SK-N-SH (cell line): Measurements from ENCODE around the gene SH3BP5L. TPM values are rescaled to one million over a fixed set of nuclear protein-coding genes. Genes with fewer than 3 reads are reported as not detected.

Source experiments
- CTCF ChIA-PET: fragments of 300-600, 350-600 bp; formaldehyde crosslinking; extraction: SDS; loops from one replicate; lab custom pipeline; 2021; lab: Yijun Ruan, JAX
- POLR2A ChIA-PET: fragments of 350-600 bp; sonication (Branson Sonifier 250); formaldehyde crosslinking; extraction: SDS; loops from one replicate; lab custom pipeline; 2020; ENCODE audit warnings: antibody characterized with exemption, inconsistent platforms; lab: Yijun Ruan, JAX
- DNase-seq: peaks from one replicate; pipeline ENCODE4 v3.0.0; 2012
- H2AFZ ChIP-seq: fragments of 200-600 bp; sonication (generic); 2 replicates; pipeline ENCODE4 v1.8.1; 2016; ENCODE audit warnings: antibody characterized with exemption, mild to moderate bottlenecking, low read depth
- H3F3A ChIP-seq: fragments of 200-600 bp; sonication (generic); replicated peaks from 2 replicates; pipeline ENCODE3; 2016; ENCODE audit warnings: antibody characterized with exemption, mild to moderate bottlenecking; ENCODE audit not compliant: insufficient read depth
- H3K27ac ChIP-seq, 2 experiments: fragments of 200-500 bp in 1 of 2; fragments of 200-600 bp in 1 of 2; sonication (Bioruptor generic) in 1 of 2; sonication (generic), shearing (Covaris generic) in 1 of 2; 2 replicates each; pipeline versions ENCODE4 v1.5.1 to v1.6.1; 2014 to 2016; ENCODE audit warnings: low read depth in 2 of 2, inconsistent platforms in 1 of 2, low read length in 1 of 2, mild to moderate bottlenecking in 1 of 2, mixed read lengths in 1 of 2
- H3K27me3 ChIP-seq: fragments of 200-600 bp; sonication (generic), shearing (Covaris generic); 2 replicates; pipeline ENCODE4 v1.6.1; 2016; ENCODE audit warnings: mixed run types; ENCODE audit not compliant: insufficient read depth
- H3K36me3 ChIP-seq, 2 experiments: fragments of 200-500 bp in 1 of 2; fragments of 200-600 bp in 1 of 2; sonication (Bioruptor generic) in 1 of 2; sonication (generic) in 1 of 2; replicated peaks in 1 of 2; 2 replicates each; pipeline versions ENCODE3 to v1.5.1; 2014 to 2016; ENCODE audit warnings: low read length in 1 of 2, mild to moderate bottlenecking in 1 of 2; ENCODE audit not compliant: insufficient read depth in 2 of 2, control insufficient read depth in 1 of 2
- H3K4me1 ChIP-seq, 2 experiments: fragments of 200-500 bp in 1 of 2; fragments of 200-600 bp in 1 of 2; sonication (Bioruptor generic) in 1 of 2; sonication (generic), shearing (Covaris generic) in 1 of 2; 2 replicates each; pipeline versions ENCODE4 v1.5.1 to v1.6.1; 2014 to 2016; ENCODE audit warnings: low read depth in 1 of 2, low read length in 1 of 2, mixed run types in 1 of 2; ENCODE audit not compliant: insufficient read depth in 2 of 2, control insufficient read depth in 1 of 2
- H3K4me2 ChIP-seq: fragments of 200-600 bp; sonication (generic), shearing (Covaris generic); 2 replicates; pipeline ENCODE4 v1.6.1; 2017; ENCODE audit warnings: mixed run types
- H3K4me3 ChIP-seq, 2 experiments: fragments of 200-500 bp in 1 of 2; fragments of 200-600 bp in 1 of 2; sonication (Bioruptor generic) in 1 of 2; sonication (generic), shearing (Covaris generic) in 1 of 2; 2 replicates each; pipeline versions ENCODE4 v1.5.1 to v1.8.1; 2014 to 2016; ENCODE audit warnings: low read depth in 2 of 2, inconsistent platforms in 1 of 2, low read length in 1 of 2, mild to moderate bottlenecking in 1 of 2, mixed read lengths in 1 of 2, moderate library complexity in 1 of 2
- H3K79me2 ChIP-seq: fragments of 200-600 bp; sonication (generic); 2 replicates; pipeline ENCODE4 v1.8.1; 2017; ENCODE audit warnings: mild to moderate bottlenecking; ENCODE audit not compliant: insufficient read depth
- H3K9ac ChIP-seq: fragments of 200-600 bp; sonication (generic); 2 replicates; pipeline ENCODE4 v1.6.1; 2017; ENCODE audit warnings: mixed run types
- H3K9me2 ChIP-seq: fragments of 200-600 bp; sonication (generic); 2 replicates; pipeline ENCODE4 v1.6.1; 2017; ENCODE audit warnings: mixed run types
- H3K9me3 ChIP-seq: fragments of 200-600 bp; sonication (generic); 2 replicates; pipeline ENCODE4 v1.6.1; 2017; ENCODE audit warnings: mixed run types, mild to moderate bottlenecking, moderate library complexity
- H4K20me1 ChIP-seq: fragments of 200-600 bp; sonication (generic); 2 replicates; pipeline ENCODE4 v1.6.1; 2017; ENCODE audit warnings: mild to moderate bottlenecking, mixed run types; ENCODE audit not compliant: insufficient read depth
- CHD2 ChIP-seq: fragments of 150-350 bp; IDR thresholded peaks from 2 replicates; pipeline ENCODE4 v1.6.1; 2018; ENCODE audit warnings: low read length; ENCODE audit not compliant: partially characterized antibody
- ELF1 ChIP-seq: IDR thresholded peaks from 2 replicates; pipeline ENCODE4 v1.4.0; 2012
- EZH2phosphoT487 ChIP-seq: fragments of 200-600 bp; sonication (generic); IDR thresholded peaks from 2 replicates; pipeline ENCODE4 v1.6.1; 2017; ENCODE audit warnings: low read depth, mixed run types, mild to moderate bottlenecking, antibody characterized with exemption, moderate library complexity, borderline replicate concordance
- FOXJ3 ChIP-seq: sonication (generic); formaldehyde crosslinking; IDR thresholded peaks from 2 replicates; pipeline ENCODE4 v1.5.1; 2020; ENCODE audit warnings: mild to moderate bottlenecking, missing genetic modification reagents
- GABPA ChIP-seq: IDR thresholded peaks from 2 replicates; pipeline ENCODE4 v1.4.0; 2012; ENCODE audit warnings: low read depth, mild to moderate bottlenecking
- GATA2 ChIP-seq: sonication (generic); formaldehyde crosslinking; IDR thresholded peaks from 2 replicates; pipeline ENCODE4 v1.5.0; 2020; ENCODE audit warnings: mild to moderate bottlenecking, missing genetic modification reagents
- JUND ChIP-seq: IDR thresholded peaks from 2 replicates; pipeline ENCODE4 v1.4.0; 2012
- MEF2A ChIP-seq: IDR thresholded peaks from 2 replicates; pipeline ENCODE4 v1.4.0; 2012; ENCODE audit warnings: low read depth, borderline replicate concordance
- MXI1 ChIP-seq: IDR thresholded peaks from 2 replicates; pipeline ENCODE4 v1.6.1; 2012; ENCODE audit warnings: mild to moderate bottlenecking, low read depth, low read length, improper control_type of control experiment
- NFIC ChIP-seq: IDR thresholded peaks from 2 replicates; pipeline ENCODE4 v1.4.0; 2012; ENCODE audit warnings: borderline replicate concordance
- POLR2AphosphoS5 ChIP-seq: IDR thresholded peaks from 2 replicates; pipeline ENCODE4 v1.6.1; 2012; ENCODE audit warnings: low read depth, low read length
- RAD21 ChIP-seq: IDR thresholded peaks from 2 replicates; pipeline ENCODE4 v1.6.1; 2012; ENCODE audit warnings: mild to moderate bottlenecking, low read length
- RFX5 ChIP-seq: IDR thresholded peaks from 2 replicates; pipeline ENCODE4 v1.6.1; 2012; ENCODE audit warnings: mild to moderate bottlenecking, improper control_type of control experiment, low read length
- SIN3A ChIP-seq: IDR thresholded peaks from 2 replicates; pipeline ENCODE4 v1.6.1; 2012; ENCODE audit warnings: low read depth, mild to moderate bottlenecking, low read length, moderate library complexity, borderline replicate concordance
- TAF1 ChIP-seq: IDR thresholded peaks from 2 replicates; pipeline ENCODE4 v1.6.1; 2012; ENCODE audit warnings: low read depth, mild to moderate bottlenecking, low read length, moderate library complexity, borderline replicate concordance
- WGBS: methylation state at CpG from one replicate; pipeline ENCODE4 v1.1.6; 2017; ENCODE audit warnings: low lambda C conversion rate; 5-methylcytosine and 5-hydroxymethylcytosine counted together
- polyA plus RNA-seq, 3 experiments: library from polyadenylated mRNA; depleted of rRNA; stranded (reverse); fragments of >200 nt; gene quantifications; 2 replicates each; pipeline ENCODE4 v1.2.3, GENCODE V29; 2012
- TF ChIP-seq, protein P1 (sequence below): IDR thresholded peaks from 2 replicates; pipeline ENCODE4 v1.4.0; 2012; ENCODE audit warnings: low read depth
- TF ChIP-seq, protein P2 (sequence below): IDR thresholded peaks from 2 replicates; pipeline ENCODE4 v1.4.0; 2012; ENCODE audit warnings: low read depth, borderline replicate concordance
- TF ChIP-seq, protein P3 (sequence below): fragments of 150-350 bp; IDR thresholded peaks from 2 replicates; pipeline ENCODE4 v1.6.1; 2017; ENCODE audit warnings: antibody characterized with exemption, low read length, low read depth, borderline replicate concordance

Gene SH3BP5L
- polyA plus RNA-seq, 1 of the 3 experiments (the other 2 are of a cell fraction), result 32.1 TPM

DNA sequence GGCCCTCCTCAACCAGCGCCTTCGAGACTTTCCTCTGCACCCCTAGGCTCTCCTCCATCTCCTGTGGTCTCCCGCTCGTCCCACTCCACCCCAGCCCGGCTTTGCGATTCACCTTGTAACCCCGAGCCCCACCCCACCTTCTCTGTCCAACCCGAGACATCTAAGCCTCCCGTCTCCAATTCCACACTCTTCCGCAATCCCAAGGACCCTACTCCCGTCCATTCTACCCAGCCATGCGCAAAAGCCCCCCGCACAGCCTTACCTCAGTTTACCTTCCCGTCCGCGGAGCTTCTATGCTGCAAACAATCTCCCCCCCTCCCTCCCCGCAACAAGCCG is 174 bp downstream of the SH3BP5L start:
- peak overlapping the region; percentile 82 for H3K9ac ChIP-seq
- H3K9me2 ChIP-seq, result no peaks in the 10 kb centered on the region
- no peaks in the 10 kb centered on the region for H3K9me3 ChIP-seq
- TF ChIP-seq, protein P1, sequence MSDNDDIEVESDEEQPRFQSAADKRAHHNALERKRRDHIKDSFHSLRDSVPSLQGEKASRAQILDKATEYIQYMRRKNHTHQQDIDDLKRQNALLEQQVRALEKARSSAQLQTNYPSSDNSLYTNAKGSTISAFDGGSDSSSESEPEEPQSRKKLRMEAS, result no peak
- TF ChIP-seq GABPA (no peak), POLR2AphosphoS5 (peak; percentile 42; the same call in 1 of the 2 replicates), JUND (no peak), TAF1 (0 out of 2 replicates have a peak, but pooled peaks have one; percentile 39), MXI1 (peak; percentile 56; the same call in 1 of the 2 replicates), EZH2phosphoT487 (no peak)
- TF ChIP-seq, protein P2, sequence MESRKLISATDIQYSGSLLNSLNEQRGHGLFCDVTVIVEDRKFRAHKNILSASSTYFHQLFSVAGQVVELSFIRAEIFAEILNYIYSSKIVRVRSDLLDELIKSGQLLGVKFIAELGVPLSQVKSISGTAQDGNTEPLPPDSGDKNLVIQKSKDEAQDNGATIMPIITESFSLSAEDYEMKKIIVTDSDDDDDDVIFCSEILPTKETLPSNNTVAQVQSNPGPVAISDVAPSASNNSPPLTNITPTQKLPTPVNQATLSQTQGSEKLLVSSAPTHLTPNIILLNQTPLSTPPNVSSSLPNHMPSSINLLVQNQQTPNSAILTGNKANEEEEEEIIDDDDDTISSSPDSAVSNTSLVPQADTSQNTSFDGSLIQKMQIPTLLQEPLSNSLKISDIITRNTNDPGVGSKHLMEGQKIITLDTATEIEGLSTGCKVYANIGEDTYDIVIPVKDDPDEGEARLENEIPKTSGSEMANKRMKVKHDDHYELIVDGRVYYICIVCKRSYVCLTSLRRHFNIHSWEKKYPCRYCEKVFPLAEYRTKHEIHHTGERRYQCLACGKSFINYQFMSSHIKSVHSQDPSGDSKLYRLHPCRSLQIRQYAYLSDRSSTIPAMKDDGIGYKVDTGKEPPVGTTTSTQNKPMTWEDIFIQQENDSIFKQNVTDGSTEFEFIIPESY, result no peak
- H3K4me1 ChIP-seq, result peaks cover 37 to 43% of the 10 kb centered on the region in 2 experiments
- H4K20me1 ChIP-seq, result peaks cover 6% of the 10 kb centered on the region; the same call in 1 of the 2 replicates
- H3F3A ChIP-seq, result peaks cover 41% of the 10 kb centered on the region
- H3K4me3 ChIP-seq, result peak overlapping the region; percentile 72
- H3K36me3 ChIP-seq, result peaks cover 9 to 14% of the 10 kb centered on the region in 2 experiments
- peak overlapping the region; percentile 81 to 92 for H3K27ac ChIP-seq
- ChIA-PET CTCF (interaction anchor here (0.7 to 3.8 kb wide), 10 partner anchors 10 to 206 kb away, joined by 3 to 28 read pairs (median 4); partner anchors contain the start of genes ZNF672 and ZNF692), POLR2A (interaction anchor here (0.9 to 3.5 kb wide), 4 partner anchors 12 to 48 kb away, joined by 3 to 20 read pairs (median 4); partner anchors contain the start of genes ZNF672 and ZNF692)
- DNase-seq, result no peak
- WGBS, result under 1% methylated on average over 18 of the region's 18 CpGs
- peaks cover 41% of the 10 kb centered on the region for H3K79me2 ChIP-seq
- H3K27me3 ChIP-seq, result no peaks in the 10 kb centered on the region
- 0 out of 2 replicates have a peak overlapping the region, but pooled peaks have one; percentile 60 for H2AFZ ChIP-seq
- H3K4me2 ChIP-seq, result peak overlapping the region; percentile 81

DNA sequence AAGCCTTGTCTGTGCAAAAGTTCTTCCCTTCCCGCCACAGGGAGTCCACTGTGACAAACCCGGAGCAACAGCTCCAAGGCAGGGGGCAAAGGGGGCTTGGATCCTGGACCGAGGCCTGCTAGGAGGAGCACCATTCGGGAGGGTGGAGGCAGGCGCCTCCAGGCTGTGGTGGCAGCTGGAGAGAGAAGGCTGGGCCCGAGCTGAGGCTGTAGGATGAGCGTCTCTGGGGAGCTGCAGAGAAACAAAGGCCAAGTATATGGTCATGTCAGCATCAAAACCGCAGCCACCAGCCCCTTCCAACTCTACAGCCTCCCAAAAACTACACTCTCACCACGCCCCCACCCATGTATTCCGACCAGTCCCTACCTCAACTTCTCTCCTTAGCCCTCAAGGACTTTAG is 579 bp downstream of the SH3BP5L start:
- Histone ChIP-seq H3K36me3 (peaks cover 13 to 18% of the 10 kb centered on the region in 2 experiments), H3K27ac (peak overlapping the region; percentile 81 to 92; a peak in 3 of 4 replicates), H3K9me2 (no peaks in the 10 kb centered on the region), H3K9me3 (no peaks in the 10 kb centered on the region), H3K79me2 (peaks cover 45% of the 10 kb centered on the region), H3K4me2 (peak overlapping the region; percentile 81), H3K4me3 (peak overlapping the region; percentile 72), H3F3A (peaks cover 41% of the 10 kb centered on the region), H3K4me1 (peaks cover 37 to 48% of the 10 kb centered on the region in 2 experiments), H2AFZ (0 out of 2 replicates have a peak overlapping the region, but pooled peaks have one; percentile 60), H3K9ac (peak overlapping the region; percentile 82), H3K27me3 (no peaks in the 10 kb centered on the region), H4K20me1 (peaks cover 6% of the 10 kb centered on the region; the same call in 1 of the 2 replicates)
- 1% methylated on average over 5 of the region's 10 CpGs for WGBS
- POLR2A ChIA-PET, result interaction anchor here (3.5 kb wide), 1 partner anchor 13 kb away, joined by 20 read pairs; the partner anchor contains the start of gene ZNF672
- DNase-seq, result no peak
- TF ChIP-seq EZH2phosphoT487 (no peak), CHD2 (no peak), GABPA (no peak), MEF2A (no peak), GATA2 (no peak), NFIC (no peak), ELF1 (no peak), JUND (no peak), SIN3A (no peak), RFX5 (no peak), RAD21 (no peak), FOXJ3 (no peak)
- TF ChIP-seq, protein P3, sequence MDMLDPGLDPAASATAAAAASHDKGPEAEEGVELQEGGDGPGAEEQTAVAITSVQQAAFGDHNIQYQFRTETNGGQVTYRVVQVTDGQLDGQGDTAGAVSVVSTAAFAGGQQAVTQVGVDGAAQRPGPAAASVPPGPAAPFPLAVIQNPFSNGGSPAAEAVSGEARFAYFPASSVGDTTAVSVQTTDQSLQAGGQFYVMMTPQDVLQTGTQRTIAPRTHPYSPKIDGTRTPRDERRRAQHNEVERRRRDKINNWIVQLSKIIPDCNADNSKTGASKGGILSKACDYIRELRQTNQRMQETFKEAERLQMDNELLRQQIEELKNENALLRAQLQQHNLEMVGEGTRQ, result no peak
- TF ChIP-seq, protein P2, result no peak
- CTCF ChIA-PET, result interaction anchor here (0.8 to 1.4 kb wide), 4 partner anchors 13 to 206 kb away, joined by 3 to 5 read pairs (median 4); partner anchors contain the start of gene ZNF672
